K562 (cell line): Measurements from ENCODE around the gene TRIAP1. TPM values are rescaled to one million over a fixed set of nuclear protein-coding genes. Genes with fewer than 3 reads are reported as not detected.

Experiments
- ATF1 ChIP-seq, 2 experiments: fragments of 450-650 bp in 1 of 2; IDR thresholded peaks; 2 replicates each; pipeline ENCODE4 v1.6.1; 2016; ENCODE audit warnings: missing compliant biosample characterization in 1 of 2, missing genetic modification characterization in 1 of 2
- BACH1 ChIP-seq: fragments of 200-800 bp; sonication (Bioruptor generic); IDR thresholded peaks from 2 replicates; pipeline ENCODE4 v1.6.1; 2016; ENCODE audit warnings: missing genetic modification characterization, missing compliant biosample characterization
- CBFA2T3 ChIP-seq: fragments of 450-650 bp; IDR thresholded peaks from 2 replicates; pipeline ENCODE4 v1.6.1; 2017
- CHCHD3 ChIP-seq: fragments of 250-450 bp; sonication (Bioruptor Pico); IDR thresholded peaks from 2 replicates; pipeline ENCODE4 v2.1.2; 2022; ENCODE audit warnings: mild to moderate bottlenecking
- CREM ChIP-seq: IDR thresholded peaks from 2 replicates; pipeline ENCODE4 v1.6.1; 2014; ENCODE audit warnings: antibody characterized with exemption, low read depth
- DDX20 ChIP-seq: fragments of 450-650 bp; IDR thresholded peaks from 2 replicates; pipeline ENCODE4 v1.6.1; 2016; ENCODE audit warnings: missing genetic modification characterization, low read depth, mild to moderate bottlenecking, missing compliant biosample characterization, moderate library complexity
- ETV5 ChIP-seq: sonication (generic); formaldehyde crosslinking; IDR thresholded peaks from 2 replicates; pipeline ENCODE4 v1.4.0; 2020; ENCODE audit warnings: low read depth, mild to moderate bottlenecking, missing genetic modification reagents
- ETV6 ChIP-seq, 3 experiments: fragments of 150-350 bp in 1 of 3; sonication (generic) in 1 of 3; formaldehyde crosslinking in 1 of 3; IDR thresholded peaks; 2 replicates each; pipeline versions ENCODE4 v1.6.1 to v1.8.0; 2014 to 2022; ENCODE audit warnings: borderline replicate concordance in 2 of 3, low read depth in 2 of 3, antibody characterized with exemption in 1 of 3, low read length in 1 of 3, mild to moderate bottlenecking in 1 of 3, missing genetic modification reagents in 1 of 3
- FOS ChIP-seq: IDR thresholded peaks from 3 replicates; pipeline ENCODE4 v1.6.1; 2011; ENCODE audit not compliant: insufficient read length; ENCODE audit errors: extremely low read depth
- GTF3C2 ChIP-seq: IDR thresholded peaks from 3 replicates; pipeline ENCODE4 v1.6.1; 2011; ENCODE audit warnings: borderline replicate concordance, mild to moderate bottlenecking, moderate library complexity; ENCODE audit not compliant: insufficient read length; ENCODE audit errors: extremely low read depth
- KHSRP ChIP-seq: fragments of 450-650 bp; IDR thresholded peaks from 2 replicates; pipeline ENCODE4 v1.6.1; 2017
- NR2C2 ChIP-seq, 2 experiments: fragments of 200-800 bp in 1 of 2; sonication (Bioruptor generic) in 1 of 2; sonication (generic) in 1 of 2; formaldehyde crosslinking in 1 of 2; IDR thresholded peaks; 2 replicates each; pipeline versions ENCODE4 v1.6.1 to v1.8.0; 2016 to 2022; ENCODE audit warnings: mild to moderate bottlenecking in 1 of 2, missing compliant biosample characterization in 1 of 2, missing genetic modification characterization in 1 of 2, missing genetic modification reagents in 1 of 2
- PCBP1 ChIP-seq: fragments of 200-400 bp; formaldehyde crosslinking; IDR thresholded peaks from 2 replicates; pipeline ENCODE4 v1.6.1; 2018; ENCODE audit warnings: mild to moderate bottlenecking, low read depth, low read length; ENCODE audit not compliant: poor library complexity, severe bottlenecking
- SMARCC2 ChIP-seq: fragments of 450-650 bp; IDR thresholded peaks from 2 replicates; pipeline ENCODE4 v1.6.1; 2017; ENCODE audit warnings: antibody characterized with exemption, moderate library complexity, mild to moderate bottlenecking, low read depth
- XRCC5 ChIP-seq: fragments of 200-400 bp; formaldehyde crosslinking; IDR thresholded peaks from 2 replicates; pipeline ENCODE4 v1.6.1; 2017; ENCODE audit warnings: low read depth, mild to moderate bottlenecking, low read length
- ZC3H4 ChIP-seq: sonication (generic); formaldehyde crosslinking; IDR thresholded peaks from 2 replicates; pipeline ENCODE4 v1.9.0; 2021; ENCODE audit warnings: missing genetic modification reagents, borderline replicate concordance
- ZC3H8 ChIP-seq: fragments of 450-650 bp; IDR thresholded peaks from 2 replicates; pipeline ENCODE4 v1.6.1; 2017
- ZFP36 ChIP-seq: fragments of 150-350 bp; IDR thresholded peaks from 2 replicates; pipeline ENCODE4 v1.6.1; 2018; ENCODE audit warnings: low read length, low read depth; ENCODE audit not compliant: partially characterized antibody
- ZNF175 ChIP-seq: fragments of 200-800 bp; sonication (Bioruptor generic); IDR thresholded peaks from 2 replicates; pipeline ENCODE4 v1.6.1; 2016; ENCODE audit warnings: low read depth, mild to moderate bottlenecking, missing genetic modification characterization, missing compliant biosample characterization
- ZNF347 ChIP-seq: fragments of 450-650 bp; formaldehyde crosslinking; IDR thresholded peaks from 2 replicates; pipeline ENCODE4 v1.4.0; 2020; ENCODE audit warnings: low read depth, mild to moderate bottlenecking, moderate library complexity
- ZNF511 ChIP-seq: sonication (generic); formaldehyde crosslinking; IDR thresholded peaks from 2 replicates; pipeline ENCODE4 v1.8.0; 2022; ENCODE audit warnings: mild to moderate bottlenecking, missing genetic modification reagents
- ZNF764 ChIP-seq: fragments of 250-450 bp; sonication (Bioruptor Pico); IDR thresholded peaks from 2 replicates; pipeline ENCODE4 v1.4.0; 2020; ENCODE audit warnings: low read depth, mild to moderate bottlenecking, moderate library complexity
- ZSCAN29 ChIP-seq: fragments of 450-650 bp; IDR thresholded peaks from 2 replicates; pipeline ENCODE4 v1.6.1; 2017
- polyA plus RNA-seq, 8 experiments: library from polyadenylated mRNA; depleted of rRNA in 4 of 8; stranded (reverse) in 5 of 8; unstranded in 3 of 8; fragments of >200 nt; fragmentation: Nextera tagmentation in 2 of 8; fragmentation: Illumina TruSeq in 1 of 8; extraction: Ambion mirVana in 2 of 8; extraction: Trizol in 1 of 8; gene quantifications; 2 replicates each; pipeline versions ENCODE4 v1.2.1 to v1.2.3, GENCODE V29; 2011 to 2014; ENCODE audit warnings: inconsistent platforms in 1 of 8, missing spikeins in 1 of 8
- total RNA-seq, 7 experiments: library from RNA; depleted of rRNA in 6 of 7; stranded (reverse); fragments of >200 nt in 6 of 7; fragmentation: Illumina TruSeq in 2 of 7; extraction: Trizol in 2 of 7; gene quantifications; 2 replicates each; pipeline versions ENCODE4 v1.2.1 to v1.2.3, GENCODE V29; 2011 to 2021; ENCODE audit warnings: low replicate concordance in 1 of 7

The TRIAP1 gene
- total and polyA plus RNA-seq, 9 of the 15 experiments (the other 6 are each of a cell fraction or from before 2014, with no cell fraction given), result 37.3 to 354 (median 65.4) TPM

GRCh38 chr12:120495186-120495730 is 49.1 kb upstream of the TRIAP1 start (continued):
- no peak for TF ChIP-seq KHSRP
- TF ChIP-seq CBFA2T3, result no peak
- TF ChIP-seq ZNF175 (CRISPR knock-in tag), result no peak
- no peak for TF ChIP-seq CHCHD3 (CRISPR knock-in tag)
- TF ChIP-seq CREM, result 0 out of 2 replicates have a peak, but pooled peaks have one; percentile 12
- 0 out of 2 replicates have a peak, but pooled peaks have one; percentile 22 for TF ChIP-seq XRCC5
- TF ChIP-seq ZFP36, result no peak
- no peak for TF ChIP-seq BACH1 (tag)
- TF ChIP-seq ETV5, result 0 out of 2 replicates have a peak, but pooled peaks have one; percentile 16
- TF ChIP-seq FOS, result no peak
- no peak for TF ChIP-seq DDX20 (tag)
- TF ChIP-seq ZC3H4 (CRISPR knock-in tag), result 0 out of 2 replicates have a peak, but pooled peaks have one; percentile 64
- TF ChIP-seq ZC3H8, result no peak
- no peak for TF ChIP-seq ZNF764 (CRISPR knock-in tag)
- no peak for TF ChIP-seq ZNF347 (CRISPR knock-in tag)
- no peak for TF ChIP-seq ETV6 (IDR thresholded peaks at IDR 0.05; ENCODE audit: borderline replicate concordance in 1 of 2, low read depth in 2 of 2, low read length in 1 of 2)
- no peak for TF ChIP-seq ETV6 (CRISPR knock-in tag; IDR thresholded peaks at IDR 0.05; ENCODE audit: borderline replicate concordance)
- TF ChIP-seq ZSCAN29, result no peak
- no peak for TF ChIP-seq PCBP1
- TF ChIP-seq ATF1 (CRISPR knock-in tag; IDR thresholded peaks at IDR 0.05), result no peak
- no peak for TF ChIP-seq ATF1 (tag; IDR thresholded peaks at IDR 0.05)
- no peak for TF ChIP-seq ZNF511 (CRISPR knock-in tag)
- no peak for TF ChIP-seq NR2C2 (CRISPR knock-in tag; IDR thresholded peaks at IDR 0.05)
- TF ChIP-seq NR2C2 (tag; IDR thresholded peaks at IDR 0.05), result peak; percentile 48; the same call in 1 of the 2 replicates
- TF ChIP-seq SMARCC2, result no peak
- no peak for TF ChIP-seq GTF3C2
